ENCODE measurements around the gene UAP1. TPM values are rescaled to one million over a fixed set of nuclear protein-coding genes. Genes with fewer than 3 reads are reported as not detected.
"Not testable (repeated sequence)": the region's sequence is repeated elsewhere in the genome, so short reads cannot be mapped to it uniquely, and the experiment has no call there.

UAP1 gene
- total RNA-seq, 1 donor from 2014 or later, result 34.2 TPM

DNA sequence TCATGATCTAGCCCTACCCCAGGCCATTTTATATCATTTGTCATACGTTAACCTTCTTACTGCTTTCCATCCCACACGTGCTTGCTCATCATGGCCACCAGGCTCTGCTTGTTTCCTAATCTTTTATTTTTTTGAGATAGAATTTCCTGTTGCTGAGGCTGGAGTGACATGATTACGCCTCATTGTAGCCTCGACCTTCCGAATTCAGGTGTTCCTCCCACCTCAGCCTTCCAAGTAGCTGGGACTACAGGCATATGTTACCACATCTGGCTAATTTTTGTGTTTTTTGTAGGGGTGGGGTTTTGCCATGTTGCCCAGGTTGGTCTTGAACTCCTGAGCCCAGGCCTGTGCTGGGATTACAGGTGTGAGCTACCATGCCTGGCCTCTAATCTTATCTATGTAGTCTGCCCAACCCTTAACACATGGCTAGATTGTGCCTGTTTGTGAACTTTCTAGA lies 3.3 kb downstream of the UAP1 start:
- DNase-seq (ENCODE audit: low spot score), result no peak

DNA sequence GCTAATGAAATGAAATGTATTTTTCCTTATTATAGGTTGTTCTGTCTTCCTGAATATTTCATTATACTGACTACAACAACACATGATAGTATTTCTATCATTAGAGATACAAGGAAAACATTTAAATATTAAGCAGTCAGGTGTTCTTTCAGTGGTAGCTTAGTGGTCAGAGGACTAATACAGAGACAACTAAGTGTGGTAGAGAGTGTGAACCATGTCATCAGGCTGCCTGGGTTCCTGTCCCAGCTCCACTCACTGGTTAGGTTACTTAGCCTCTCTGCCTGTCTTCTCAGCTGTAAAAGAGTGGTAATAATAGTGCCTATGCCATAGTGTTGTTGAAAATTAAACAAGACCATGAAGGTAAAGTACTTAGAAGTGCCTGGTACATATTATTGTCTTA lies 3.9 kb downstream of the UAP1 start:
- no peak for DNase-seq (ENCODE audit: low spot score)

DNA sequence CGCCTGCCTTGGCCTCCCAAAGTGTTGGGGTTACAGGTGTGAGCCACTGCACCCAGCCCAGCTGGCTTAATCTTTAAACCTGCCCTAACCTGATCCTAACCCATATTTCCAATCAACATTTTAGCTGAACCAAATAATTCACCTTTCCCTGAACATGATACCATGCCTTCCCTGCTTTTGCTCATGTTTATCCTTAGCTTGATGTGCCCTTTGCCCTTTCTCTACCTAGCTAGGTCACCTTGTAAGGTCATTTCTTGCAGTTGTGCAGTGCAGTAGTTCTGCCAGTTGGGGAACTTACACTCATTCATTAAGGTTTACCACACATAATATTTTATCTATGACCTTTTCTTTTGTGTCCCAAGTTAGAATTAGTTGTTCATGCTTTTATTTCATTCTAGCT lies 5.3 kb downstream of the UAP1 start:
- no peak for DNase-seq (ENCODE audit: low spot score)

DNA sequence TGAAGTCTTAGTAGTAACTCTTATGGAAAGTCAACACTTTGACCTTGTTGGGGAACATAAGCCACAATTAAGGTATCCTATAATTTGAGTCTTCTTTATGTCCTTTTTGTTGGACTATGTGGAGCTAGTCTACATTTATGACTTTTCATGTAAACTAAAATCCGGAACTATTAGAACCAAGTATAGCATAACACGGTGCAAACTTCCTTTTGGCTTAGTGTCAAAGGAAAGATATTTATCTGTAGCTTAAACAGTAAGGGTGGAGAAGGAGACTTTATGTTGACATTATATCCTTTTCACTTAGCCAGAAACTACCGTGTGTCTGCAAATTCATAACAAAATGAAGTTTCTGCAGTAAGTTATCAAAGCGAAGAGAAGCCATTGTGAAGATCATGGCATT lies 7.3 kb downstream of the UAP1 start:
- no peak for DNase-seq (ENCODE audit: low spot score)

DNA sequence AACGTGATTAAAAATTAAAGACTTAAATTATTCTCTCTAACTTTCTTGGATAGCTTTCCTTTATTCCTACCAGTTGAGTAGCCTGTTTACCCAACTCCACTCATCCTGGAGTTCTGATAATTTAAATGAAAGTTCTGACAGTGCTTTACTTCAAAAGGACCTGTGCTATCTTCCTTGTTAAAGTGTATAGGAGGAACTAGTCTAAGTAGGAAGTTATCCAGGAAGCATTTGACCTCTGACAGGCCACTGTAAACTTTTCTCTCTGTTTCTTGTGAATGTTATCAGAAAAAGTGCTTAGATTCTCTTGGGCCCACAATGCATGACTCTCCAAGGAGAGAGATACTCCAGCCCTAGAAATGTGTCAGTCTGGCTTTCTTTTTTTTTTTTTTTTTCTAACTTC lies 9.2 kb downstream of the UAP1 start:
- DNase-seq (ENCODE audit: low spot score), result no peak

DNA sequence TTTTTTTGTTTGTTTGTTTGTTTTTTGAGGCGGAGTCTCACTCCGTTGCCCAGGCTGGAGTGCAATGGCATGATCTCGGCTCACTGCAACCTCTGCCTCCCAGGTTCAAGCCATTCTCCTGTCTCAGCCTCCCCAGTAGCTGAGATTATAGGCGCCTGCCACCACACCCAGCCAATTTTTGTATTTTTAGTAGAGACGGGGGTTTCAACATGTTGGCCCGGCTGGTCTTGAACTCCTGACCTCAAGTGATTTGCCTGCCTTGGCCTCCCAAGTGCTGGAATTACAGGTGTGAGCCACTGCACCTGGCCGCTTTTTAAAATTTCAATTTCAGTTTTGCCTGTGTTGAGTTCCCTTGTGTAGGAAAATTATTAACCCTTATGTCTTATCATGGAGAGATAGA lies 9.6 kb downstream of the UAP1 start:
- DNase-seq (ENCODE audit: low spot score), result not testable (repeated sequence)

DNA sequence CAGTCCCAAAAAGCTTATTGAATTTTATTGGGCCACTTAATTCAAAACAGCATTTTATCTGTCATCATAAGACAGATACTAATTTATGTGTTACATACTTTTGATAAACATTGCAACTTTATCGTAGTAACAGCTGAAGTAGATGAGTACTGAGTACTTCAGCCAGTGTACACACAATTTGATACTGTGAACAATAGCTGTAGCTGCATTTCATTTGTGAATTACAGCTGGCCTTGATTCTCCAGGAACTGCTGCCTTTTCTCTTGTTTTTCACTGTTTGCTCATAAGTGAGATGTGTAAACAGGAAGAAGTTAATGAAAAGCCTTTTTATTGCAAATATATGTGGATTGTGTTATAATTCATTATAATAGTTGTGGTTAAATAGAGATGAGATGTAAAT lies 10.2 kb downstream of the UAP1 start:
- DNase-seq (ENCODE audit: low spot score), result no peak

DNA sequence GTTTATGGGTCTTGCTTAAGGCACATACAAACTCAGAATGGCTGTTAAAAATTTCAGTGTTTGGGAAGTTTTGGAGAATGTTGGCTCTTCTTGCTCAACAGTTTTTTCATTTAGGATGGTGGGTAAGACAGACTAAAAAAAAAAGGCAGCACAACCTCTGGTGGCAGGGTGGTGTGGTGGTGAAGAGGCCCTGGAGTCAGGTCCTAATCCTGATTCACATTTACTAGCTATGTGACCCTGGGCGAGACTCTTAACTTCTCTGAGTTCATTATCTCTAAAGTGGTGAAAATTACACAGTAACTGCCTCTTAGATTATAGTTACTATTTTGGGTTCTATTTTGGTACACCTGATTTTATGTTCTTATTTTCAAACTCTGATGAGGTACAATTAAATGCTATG lies 11.6 kb downstream of the UAP1 start:
- no peak for DNase-seq (ENCODE audit: low spot score)

DNA sequence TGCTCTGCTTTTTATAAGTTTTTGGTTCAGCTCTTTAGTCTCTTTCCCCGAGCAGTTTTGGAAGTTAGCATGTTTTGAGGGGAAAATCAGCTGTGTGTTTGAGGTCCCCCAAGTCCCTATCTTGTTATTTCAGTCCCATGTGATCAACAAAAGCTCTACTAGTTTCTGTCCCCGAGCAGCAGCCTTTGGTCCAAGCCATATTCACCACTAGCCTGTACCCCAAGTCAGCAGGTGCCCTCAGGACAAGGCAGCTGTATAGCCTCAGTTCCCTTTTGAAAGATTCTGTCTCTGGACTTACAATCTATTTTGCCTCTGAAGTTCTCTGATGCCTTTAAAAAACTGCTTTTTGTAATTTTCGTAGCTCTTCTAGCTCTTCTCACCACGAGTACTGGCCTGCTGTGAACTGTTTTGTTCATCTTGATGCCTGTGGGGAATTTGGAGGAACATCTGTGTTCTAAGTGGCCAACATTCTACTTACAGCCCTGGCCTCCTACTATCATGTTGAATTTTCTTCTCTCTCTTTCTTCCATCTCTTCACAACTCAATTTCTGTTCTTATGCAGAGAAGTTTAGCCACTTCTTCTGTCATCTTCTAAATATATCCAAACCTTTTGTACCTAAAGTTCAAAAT lies 16.7 kb downstream of the UAP1 start:
- no peak for DNase-seq (ENCODE audit: low spot score)

DNA sequence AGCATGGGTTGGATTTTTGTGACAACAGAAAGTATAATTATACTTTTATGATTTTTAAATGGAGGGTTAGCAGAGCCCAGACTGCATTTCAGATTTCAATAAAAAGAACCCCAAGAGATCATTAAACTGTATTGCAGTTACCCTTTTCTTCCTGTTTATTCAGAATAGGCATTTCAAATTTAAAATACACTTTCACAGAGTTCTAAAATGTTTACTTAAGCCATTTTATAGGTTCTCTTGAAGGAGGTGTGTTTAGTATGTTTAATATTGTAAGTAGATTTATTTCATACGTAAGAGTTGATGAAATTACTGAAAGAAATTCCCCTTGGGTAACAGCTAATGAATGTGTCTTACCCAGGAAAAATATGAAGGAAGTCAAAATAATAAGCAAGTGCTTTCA lies 17.4 kb downstream of the UAP1 start:
- no peak for DNase-seq (ENCODE audit: low spot score)

DNA sequence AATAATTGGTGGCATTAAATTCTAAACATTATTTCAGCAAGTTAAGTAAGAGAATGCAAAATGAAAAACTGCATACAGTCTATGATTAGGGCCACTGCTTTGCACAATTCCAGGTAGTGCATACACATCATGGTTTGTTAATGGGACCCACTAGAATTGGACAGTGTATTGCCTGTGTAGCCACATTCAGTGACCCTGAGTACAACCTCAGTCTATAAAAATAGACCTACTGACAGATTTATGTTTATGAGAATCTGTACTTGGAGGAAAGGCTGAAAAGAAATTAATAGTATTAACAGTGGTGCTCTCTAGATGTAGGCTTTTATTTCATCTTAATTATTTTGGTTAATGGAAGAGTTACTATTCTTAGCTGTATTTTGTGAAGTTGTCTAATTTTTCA lies 18.8 kb downstream of the UAP1 start:
- no peak for DNase-seq (ENCODE audit: low spot score)

DNA sequence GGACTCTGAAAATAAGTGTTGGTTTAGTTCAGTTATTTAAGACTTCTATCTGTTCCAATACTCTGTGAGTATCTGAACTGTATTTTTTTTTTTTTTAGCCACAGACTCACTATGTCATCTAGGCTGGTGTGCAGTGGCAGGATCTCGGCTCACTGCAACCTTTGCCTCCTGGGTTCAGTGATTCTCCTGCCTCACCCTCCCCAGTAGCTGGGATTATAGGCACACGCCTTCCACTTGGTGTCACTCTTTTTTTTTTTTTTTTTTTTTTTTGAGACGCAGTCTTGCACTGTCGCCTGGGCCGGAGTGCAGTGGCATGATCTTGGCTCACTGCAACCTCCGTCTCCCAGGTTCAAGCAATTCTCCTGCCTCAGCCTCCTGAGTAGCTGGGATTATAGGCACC lies 21.4 kb downstream of the UAP1 start:
- not testable (repeated sequence) for DNase-seq (ENCODE audit: low spot score)

DNA sequence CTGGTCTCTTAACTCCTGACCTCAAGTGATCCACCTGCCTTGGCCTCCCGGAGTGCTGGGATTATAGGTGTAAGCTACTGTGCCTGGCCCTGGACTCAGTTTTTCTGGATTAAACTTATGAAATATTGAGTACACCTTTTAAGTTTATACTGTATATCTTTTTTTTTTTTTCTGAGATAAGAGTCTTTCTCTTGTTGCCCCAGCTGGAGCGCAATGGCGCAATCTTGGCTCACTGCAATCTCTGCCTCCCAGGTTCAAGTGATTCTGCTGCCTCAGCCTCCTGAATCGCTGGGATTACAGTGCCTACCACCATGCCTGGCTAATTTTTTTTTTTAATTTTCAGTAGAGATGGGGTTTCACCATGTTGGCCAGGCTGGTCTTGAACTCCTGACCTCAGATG lies 23.6 kb downstream of the UAP1 start:
- DNase-seq (ENCODE audit: low spot score), result not testable (repeated sequence)

DNA sequence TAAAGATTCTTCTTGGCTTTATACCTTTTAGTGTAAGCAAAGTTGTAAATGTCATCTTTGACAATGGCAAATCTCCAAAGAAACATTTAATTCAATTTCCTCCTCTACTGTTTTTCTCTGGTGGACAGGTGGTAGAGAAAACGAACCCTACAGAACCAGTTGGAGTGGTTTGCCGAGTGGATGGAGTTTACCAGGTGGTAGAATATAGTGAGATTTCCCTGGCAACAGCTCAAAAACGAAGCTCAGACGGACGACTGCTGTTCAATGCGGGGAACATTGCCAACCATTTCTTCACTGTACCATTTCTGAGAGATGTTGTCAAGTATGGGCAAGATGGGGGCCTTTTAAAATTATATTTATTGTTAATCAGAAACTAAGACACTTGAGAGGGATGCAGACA lies 25.8 kb downstream of the UAP1 start:
- peak; percentile 16 for DNase-seq (ENCODE audit: low spot score)

DNA sequence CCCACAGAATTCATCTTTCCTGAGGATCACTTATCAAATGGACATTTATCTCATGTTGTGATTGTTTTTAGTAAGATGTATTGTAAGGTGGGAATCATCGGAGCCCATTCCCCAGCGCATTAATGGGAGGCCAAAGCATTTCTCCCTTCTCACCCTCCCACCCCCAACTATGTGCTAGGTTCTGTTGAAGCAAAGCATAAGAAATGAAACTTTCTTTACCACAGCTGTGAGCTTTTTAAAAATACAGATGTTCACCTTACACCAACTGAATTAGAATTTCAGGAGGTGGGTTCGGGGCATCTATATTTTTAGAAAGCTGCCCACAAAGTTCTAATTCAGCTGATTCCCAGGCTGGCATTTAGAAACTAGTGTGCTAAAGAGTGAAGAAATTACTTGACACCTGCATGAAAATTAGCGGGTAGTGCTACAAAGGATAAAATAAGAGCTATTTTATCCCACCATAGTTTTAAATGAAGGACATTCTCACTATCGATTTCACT lies 26.3 kb downstream of the UAP1 start:
- no peak for DNase-seq (ENCODE audit: low spot score)

DNA sequence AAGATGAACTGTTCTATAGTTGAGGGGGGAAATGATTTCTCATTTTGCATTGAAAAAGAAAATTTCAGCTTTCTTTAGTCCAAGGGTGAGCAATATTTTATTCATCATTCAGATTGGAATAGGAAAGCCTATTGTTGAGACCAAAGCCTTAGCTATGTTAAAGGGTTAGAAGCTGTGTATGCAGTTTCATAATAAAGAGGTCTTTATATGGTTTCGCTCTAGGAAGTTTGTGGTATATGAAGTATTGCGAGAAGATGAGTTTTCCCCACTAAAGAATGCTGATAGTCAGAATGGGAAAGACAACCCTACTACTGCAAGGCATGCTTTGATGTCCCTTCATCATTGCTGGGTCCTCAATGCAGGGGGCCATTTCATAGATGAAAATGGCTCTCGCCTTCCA lies 28.6 kb downstream of the UAP1 start:
- DNase-seq (ENCODE audit: low spot score), result no peak

DNA sequence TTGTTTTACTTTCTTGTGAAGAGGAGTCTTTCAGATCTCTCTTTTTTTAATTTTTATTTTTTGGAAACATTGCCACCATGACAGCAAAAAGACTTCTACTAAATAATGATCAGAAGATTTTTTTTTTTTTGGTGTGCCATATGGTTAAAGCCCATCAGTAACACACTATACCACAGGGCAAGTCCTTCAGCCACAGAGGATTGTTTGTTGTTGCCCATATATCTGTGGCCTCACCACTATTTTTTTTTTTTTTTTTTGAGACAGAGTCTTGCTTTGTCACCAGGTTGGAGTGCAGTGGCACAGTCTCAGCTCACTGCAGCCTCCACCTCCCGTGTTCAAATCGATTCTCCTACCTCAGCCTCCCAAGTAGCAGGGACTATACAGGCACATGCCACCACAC lies 29.2 kb downstream of the UAP1 start:
- DNase-seq (ENCODE audit: low spot score), result no peak

DNA sequence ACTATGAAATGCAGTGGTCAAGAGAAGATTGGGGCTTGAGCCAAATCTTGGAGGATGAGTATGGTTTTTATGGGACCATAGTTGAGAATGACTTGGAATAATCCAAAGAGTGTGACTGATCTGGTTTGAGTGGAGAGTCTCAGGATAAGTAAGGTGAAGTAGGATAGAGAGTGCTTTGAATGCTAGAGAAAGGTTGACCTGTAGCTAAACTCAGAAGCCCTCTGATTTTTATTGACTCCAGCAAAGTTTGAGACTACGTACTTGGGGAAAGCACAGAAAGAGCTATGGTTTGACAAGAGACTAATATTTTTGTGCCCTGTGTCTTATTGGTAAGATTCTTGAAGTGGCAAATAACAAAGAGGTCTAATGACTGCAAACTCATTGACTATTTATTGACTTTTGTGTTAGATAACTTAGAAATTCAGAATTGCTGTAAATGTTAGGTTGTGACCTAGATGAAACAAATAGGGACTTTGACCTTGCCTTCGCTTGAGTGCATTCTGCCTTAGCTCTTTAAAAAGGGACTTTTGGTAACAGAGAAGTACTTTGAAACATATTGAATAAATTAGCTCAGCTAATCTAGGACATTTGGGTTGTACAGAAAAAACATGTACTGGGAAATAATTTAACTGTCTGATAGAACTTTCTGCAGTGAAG lies 35.1 kb downstream of the UAP1 start:
- no peak for DNase-seq (ENCODE audit: low spot score)

DNA sequence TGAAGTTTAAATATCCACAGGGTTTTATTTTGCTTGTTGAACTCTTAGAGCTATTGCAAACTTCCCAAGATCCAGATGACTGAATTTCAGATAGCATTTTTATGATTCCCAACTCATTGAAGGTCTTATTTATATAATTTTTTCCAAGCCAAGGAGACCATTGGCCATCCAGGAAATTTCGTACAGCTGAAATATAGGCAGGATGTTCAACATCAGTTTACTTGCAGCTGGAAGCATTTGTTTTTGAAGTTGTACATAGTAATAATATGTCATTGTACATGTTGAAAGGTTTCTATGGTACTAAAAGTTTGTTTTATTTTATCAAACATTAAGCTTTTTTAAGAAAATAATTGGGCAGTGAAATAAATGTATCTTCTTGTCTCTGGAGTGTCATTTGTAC lies 37.9 kb downstream of the UAP1 start:
- no peak for DNase-seq (ENCODE audit: low spot score)

DNA sequence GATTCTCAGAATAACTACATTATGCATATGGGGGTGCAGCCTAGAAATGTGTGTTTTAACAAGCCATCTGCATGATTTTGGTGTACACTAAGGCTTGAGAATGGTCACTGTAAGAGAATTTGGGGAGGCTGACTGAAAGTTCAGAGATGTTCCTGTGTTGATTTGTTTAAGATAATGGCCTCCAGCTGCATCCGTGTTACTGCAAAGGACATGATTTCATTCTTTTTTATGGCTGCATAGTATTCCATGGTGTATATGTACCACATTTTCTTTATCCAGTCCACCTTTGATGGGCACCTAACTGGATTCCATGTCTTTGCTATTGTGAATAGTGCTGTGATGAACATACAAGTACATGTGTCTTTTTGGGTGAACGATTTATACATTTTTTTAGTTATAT lies 41.6 kb downstream of the UAP1 start:
- DNase-seq (ENCODE audit: low spot score), result not testable (repeated sequence)

DNA sequence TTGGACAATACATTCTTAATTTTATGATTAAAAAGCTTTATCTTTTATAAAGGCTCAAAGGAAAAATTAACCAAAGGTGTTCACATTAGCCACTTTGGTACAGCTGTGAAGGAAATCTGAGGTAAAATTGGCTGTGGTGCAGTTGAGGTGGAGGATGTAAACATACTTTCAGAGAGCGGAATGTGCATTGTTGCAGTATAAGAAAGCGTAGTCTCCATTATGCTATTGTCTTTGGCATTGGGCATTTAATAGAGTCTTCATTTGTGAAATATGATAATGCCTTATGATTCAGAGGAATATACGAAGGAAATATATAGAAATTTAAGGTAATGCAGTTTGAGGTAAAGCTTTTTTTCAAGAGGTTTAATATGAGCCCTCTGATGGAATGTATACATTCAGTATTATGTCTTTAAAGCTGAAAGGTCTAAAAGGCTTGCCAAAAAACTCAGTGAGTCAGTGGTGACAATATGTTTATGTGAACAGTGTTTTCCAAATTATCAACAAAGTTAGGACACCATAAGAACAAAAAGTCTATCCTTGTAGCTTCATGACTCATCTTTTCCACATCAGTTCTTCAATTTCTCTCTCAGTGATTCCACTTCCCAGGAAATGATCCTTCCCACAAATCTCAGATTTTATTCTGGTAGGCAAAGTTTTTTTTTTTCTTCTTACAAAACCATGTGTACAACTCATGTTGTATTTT lies 43.9 kb downstream of the UAP1 start:
- DNase-seq (ENCODE audit: low spot score), result no peak

DNA sequence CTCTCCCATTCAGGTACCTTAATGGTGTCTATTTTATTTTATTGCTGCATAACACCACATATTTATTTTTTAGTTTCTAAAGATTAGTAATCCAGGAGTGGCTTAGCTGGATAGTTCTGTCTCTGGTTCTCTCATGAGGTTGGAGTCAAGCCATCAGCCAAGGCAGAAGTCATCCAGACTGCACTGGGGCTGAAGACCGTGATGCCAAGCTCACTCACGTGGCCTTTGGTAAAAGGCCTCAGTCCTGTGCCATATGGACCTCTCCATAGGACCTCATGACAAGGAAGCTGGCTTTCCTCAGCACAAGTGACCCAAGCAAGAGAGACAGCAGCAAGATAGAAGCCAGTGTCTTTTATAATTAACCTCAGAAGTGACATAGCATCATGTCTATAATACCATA lies 47.8 kb downstream of the UAP1 start:
- DNase-seq (ENCODE audit: low spot score), result no peak

All from mucosa of gallbladder (tissue), 1 donor.